Activated naive CD4-positive, alpha-beta T cell treated with anti-CD3 and anti-CD28 coated beads, Interleukin-2, amount 50 U/mL, for 72 hours (primary cell): ENCODE data around the gene ENG. TPM values are rescaled to one million over a fixed set of nuclear protein-coding genes. Genes with fewer than 3 reads are reported as not detected.

ENCODE experiments used
- ATAC-seq, 2 donors: fragments of 150-1000 bp; cut with Tn5 transposase; 2 replicates each; pipeline ENCODE4 v1.10.0; 2021; ENCODE audit warnings: mild to moderate bottlenecking in 2 of 2, moderate library complexity in 2 of 2
- DNase-seq, 2 donors: peaks; one replicate each; pipeline ENCODE4 v3.0.0; 2021 to 2022; ENCODE audit warnings: low spot score in 2 of 2
- H3K27ac Mint-ChIP-seq, 2 donors: one replicate each; pipeline ENCODE4 v1.8.0; 2022; ENCODE audit warnings: mild to moderate bottlenecking in 2 of 2, mixed read lengths in 2 of 2
- H3K36me3 Mint-ChIP-seq, 2 donors: one replicate each; pipeline ENCODE4 v1.8.0; 2022; ENCODE audit warnings: mixed read lengths in 2 of 2
- H3K9me3 Mint-ChIP-seq, 2 donors: one replicate each; pipeline ENCODE4 v1.8.0; 2022; ENCODE audit warnings: mixed read lengths in 2 of 2
- total RNA-seq, 2 donors: library from RNA; stranded (reverse); gene quantifications; one replicate each; pipeline ENCODE4 v1.2.3, GENCODE V29; 2022

The ENG gene
- total RNA-seq = 10 to 100 TPM; 12.9 to 24.1 TPM

GRCh38 chr9:127854184-127854806 is at the start of gene ENG:
ENG (minus strand) TSS chr9:127854658; CDS start chr9:127854355, 303 bp downstream.
- Mint-ChIP-seq H3K27ac (peak within 1 kb of the TSS; percentile 90 to 96), H3K9me3 (peaks cover 3 to 7% of the 10 kb centered on the region in 2 donors), H3K36me3 (peaks cover 13 to 34% of the 10 kb centered on the region in 2 donors)
- ATAC-seq = peak; percentile 66 to 82
- DNase-seq = no peak

DNA sequence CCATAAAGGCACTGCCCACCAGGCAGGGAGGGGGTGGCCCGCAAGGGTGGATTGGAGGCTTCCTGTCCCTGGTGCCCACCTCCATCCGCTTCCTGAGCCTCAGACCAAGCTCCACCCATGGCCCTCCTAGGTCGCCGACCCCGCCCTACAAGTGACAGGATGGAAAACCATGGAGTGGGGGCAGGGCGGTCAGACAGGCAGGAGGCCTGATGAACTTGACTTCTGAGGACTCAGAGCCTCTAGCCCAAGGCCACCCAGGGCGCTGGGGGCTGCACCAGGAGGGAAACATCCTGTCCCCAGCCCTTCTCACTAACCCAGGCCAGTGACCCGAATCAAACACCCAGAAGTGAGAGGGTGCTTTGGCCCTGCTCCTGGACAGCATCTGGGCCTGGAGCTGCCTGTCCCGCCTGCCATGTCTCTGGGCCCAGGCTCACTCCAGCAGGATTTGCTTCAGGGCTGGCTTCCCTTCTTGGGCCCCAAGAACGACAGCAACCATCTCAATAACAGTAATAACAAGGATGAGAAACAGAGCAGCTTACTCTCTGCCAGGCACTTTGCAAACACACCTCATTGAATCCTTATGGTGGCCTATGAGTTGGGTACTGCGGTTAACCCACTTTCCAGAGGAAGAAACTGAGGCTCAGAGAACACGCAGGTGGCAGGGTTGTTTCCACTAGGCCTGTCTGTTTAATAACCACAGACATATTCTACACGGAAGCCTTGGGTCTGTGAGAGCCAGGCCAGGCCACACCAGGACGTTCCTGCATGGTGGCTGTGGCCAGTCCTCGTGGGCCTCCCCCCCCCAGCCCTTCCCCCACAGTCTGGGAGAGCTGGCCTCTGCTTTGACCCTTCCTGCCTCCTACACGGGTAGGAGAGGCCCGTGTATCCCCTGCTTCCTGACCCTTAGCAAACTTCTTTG is 49.4 kb upstream of the ENG start:
- ATAC-seq (peak; percentile 49 to 58), DNase-seq (peak; percentile 83 to 86)
- Mint-ChIP-seq H3K27ac (peak overlapping the region; percentile 94 to 99), H3K9me3 (no peaks in the 10 kb centered on the region), H3K36me3 (peaks cover 6 to 17% of the 10 kb centered on the region in 2 donors)

- H3K27ac Mint-ChIP-seq = peak within 1 kb of the TSS; percentile 84 to 87
These were observed 44.9 kb upstream of the ENG start, which contains the start of gene ST6GALNAC6 for GRCh38 chr9:127899128-127899943. ST6GALNAC6 (minus strand) TSS chr9:127899603; CDS start chr9:127897981, 1,622 bp downstream.

GRCh38 chr9:127898433-127899127 is 44.1 kb upstream of the ENG start:
- Mint-ChIP-seq H3K36me3 (peaks cover 28 to 30% of the 10 kb centered on the region in 2 donors), H3K27ac (peak overlapping the region; percentile 65 to 81), H3K9me3 (no peaks in the 10 kb centered on the region)
- DNase-seq (no peak), ATAC-seq (peak; percentile 7 to 8)

More at GRCh38 chr9:127899128-127899943, 44.9 kb upstream of the ENG start, which contains the start of gene ST6GALNAC6:
- DNase-seq (peak; percentile 80 to 84), ATAC-seq (peak; percentile 77 to 82)
- peaks cover 26 to 28% of the 10 kb centered on the region in 2 donors for H3K36me3 Mint-ChIP-seq
- H3K9me3 Mint-ChIP-seq = no peaks in the 10 kb centered on the region

GRCh38 chr9:127897193-127897692 is 42.8 kb upstream of the ENG start:
- no peak overlapping the region for H3K27ac Mint-ChIP-seq
- DNase-seq (no peak), ATAC-seq (peak in 1 of 2 donors; percentile 30)
- H3K9me3 Mint-ChIP-seq = no peaks in the 10 kb centered on the region
- H3K36me3 Mint-ChIP-seq = peaks cover 41 to 44% of the 10 kb centered on the region in 2 donors

- peak overlapping the region in 1 of 2 donors; percentile 18 for H3K27ac Mint-ChIP-seq
- H3K36me3 Mint-ChIP-seq = peaks cover 42 to 44% of the 10 kb centered on the region in 2 donors
- no peaks in the 10 kb centered on the region for H3K9me3 Mint-ChIP-seq
- DNase-seq (no peak), ATAC-seq (no peak)
These were observed 42.1 kb upstream of the ENG start for GRCh38 chr9:127896395-127897192.

- Mint-ChIP-seq H3K9me3 (no peaks in the 10 kb centered on the region), H3K36me3 (peaks cover 44 to 49% of the 10 kb centered on the region in 2 donors), H3K27ac (peak overlapping the region in 1 of 2 donors; percentile 50)
- ATAC-seq (no peak), DNase-seq (no peak)
These were observed 41.4 kb upstream of the ENG start for GRCh38 chr9:127895811-127896210.

DNA sequence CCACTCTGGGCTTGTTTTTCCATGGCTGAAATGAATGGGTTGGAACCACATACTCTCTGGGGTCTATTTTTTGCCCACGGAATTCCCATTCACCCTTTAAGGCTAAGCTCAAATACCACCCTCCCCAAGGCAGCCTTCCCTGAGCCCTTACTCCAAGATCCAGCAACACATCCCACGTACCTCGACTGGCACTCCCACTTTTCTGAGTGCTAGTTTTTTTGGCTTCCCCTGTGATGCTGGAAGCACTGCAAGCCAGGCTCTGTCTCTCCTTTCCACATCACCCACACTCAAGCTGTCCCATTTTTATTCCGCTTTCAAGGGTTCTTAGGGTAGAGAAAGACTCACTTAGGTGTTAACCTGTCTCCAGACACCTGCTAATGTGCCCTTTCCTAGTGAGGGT is 38.9 kb upstream of the ENG start:
- peak overlapping the region in 1 of 2 donors; percentile 84 for H3K27ac Mint-ChIP-seq
- DNase-seq (no peak), ATAC-seq (no peak)
- H3K36me3 Mint-ChIP-seq = peaks cover 44 to 50% of the 10 kb centered on the region in 2 donors
- H3K9me3 Mint-ChIP-seq = no peaks in the 10 kb centered on the region

- DNase-seq = no peak
- no peak for ATAC-seq
- Mint-ChIP-seq H3K36me3 (peaks cover 46 to 52% of the 10 kb centered on the region in 2 donors), H3K27ac (no peak overlapping the region), H3K9me3 (no peaks in the 10 kb centered on the region)
These were observed 38.4 kb upstream of the ENG start for GRCh38 chr9:127892831-127893230.

GRCh38 chr9:127890053-127890452 is 35.6 kb upstream of the ENG start:
- peaks cover 36 to 51% of the 10 kb centered on the region in 2 donors for H3K36me3 Mint-ChIP-seq
- no peak overlapping the region for H3K27ac Mint-ChIP-seq
- DNase-seq = no peak
- no peaks in the 10 kb centered on the region for H3K9me3 Mint-ChIP-seq
- peak in 1 of 2 donors; percentile 41 for ATAC-seq

DNA sequence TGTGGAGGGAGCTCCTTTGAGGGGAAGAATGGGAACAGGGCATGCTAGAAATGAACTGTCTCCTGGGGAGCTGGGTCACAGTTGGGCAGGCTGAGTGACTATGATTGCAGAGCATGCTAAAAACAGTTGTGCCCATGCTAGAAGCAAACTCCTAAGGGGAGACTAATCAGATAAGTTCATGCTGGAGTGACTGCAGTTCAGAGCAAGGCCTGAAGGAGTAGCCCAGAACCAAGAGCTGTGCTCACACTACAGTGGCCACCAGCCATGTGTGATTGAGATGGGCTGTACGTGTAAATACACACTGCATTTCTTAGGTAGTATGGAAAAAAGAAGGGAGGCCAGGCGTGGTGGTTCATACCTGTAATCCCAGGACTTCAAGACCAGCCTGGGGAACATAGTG is 33.3 kb upstream of the ENG start:
- Mint-ChIP-seq H3K27ac (no peak overlapping the region), H3K36me3 (peaks cover 13 to 39% of the 10 kb centered on the region in 2 donors), H3K9me3 (no peaks in the 10 kb centered on the region)
- DNase-seq (no peak), ATAC-seq (peak in 1 of 2 donors; percentile 43)

GRCh38 chr9:127886401-127886972 is 32.0 kb upstream of the ENG start:
- peak overlapping the region in 1 of 2 donors; percentile 93 for H3K27ac Mint-ChIP-seq
- no peaks in the 10 kb centered on the region for H3K9me3 Mint-ChIP-seq
- ATAC-seq (no peak), DNase-seq (no peak)
- peaks cover 7 to 31% of the 10 kb centered on the region in 2 donors for H3K36me3 Mint-ChIP-seq

GRCh38 chr9:127885508-127886281 is 31.2 kb upstream of the ENG start:
- no peaks in the 10 kb centered on the region for H3K9me3 Mint-ChIP-seq
- H3K36me3 Mint-ChIP-seq = peaks cover 7 to 24% of the 10 kb centered on the region in 2 donors
- ATAC-seq (no peak), DNase-seq (no peak)
- H3K27ac Mint-ChIP-seq = peak overlapping the region; percentile 23 to 93

- no peaks in the 10 kb centered on the region for H3K9me3 Mint-ChIP-seq
- peaks cover 7 to 24% of the 10 kb centered on the region in 2 donors for H3K36me3 Mint-ChIP-seq
- peak overlapping the region; percentile 23 to 77 for H3K27ac Mint-ChIP-seq
- DNase-seq = no peak
- ATAC-seq = no peak
These were observed 30.6 kb upstream of the ENG start for GRCh38 chr9:127884976-127885490.
